Neutrophil (primary cell): Measurements from ENCODE around the gene CTAGE9.
"Not testable (repeated sequence)": the region's sequence is repeated elsewhere in the genome, so short reads cannot be mapped to it uniquely, and the experiment has no call there.

Experiments used
- H3K27ac ChIP-seq: fragments of 200-600 bp; sonication (generic); 2 replicates; pipeline ENCODE4 v1.5.1; 2016; ENCODE audit warnings: mild to moderate bottlenecking, moderate library complexity
- H3K27me3 ChIP-seq: fragments of 200-600 bp; sonication (generic); 2 replicates; pipeline ENCODE4 v1.6.0; 2016; ENCODE audit warnings: mild to moderate bottlenecking
- H3K36me3 ChIP-seq: fragments of 200-600 bp; sonication (generic); 2 replicates; pipeline ENCODE4 v1.5.1; 2017
- H3K4me1 ChIP-seq, 2 experiments: fragments of 200-600 bp in 1 of 2; sonication (generic) in 1 of 2; 1 replicate in 1 of 2; 2 replicates in 1 of 2; pipeline versions ENCODE4 v1.5.1 to v1.6.1; 2013 to 2016; ENCODE audit warnings: low read depth in 1 of 2, low read length in 1 of 2, mild to moderate bottlenecking in 1 of 2, moderate library complexity in 1 of 2; ENCODE audit not compliant: control insufficient read depth in 1 of 2, insufficient read depth in 1 of 2
- H3K4me3 ChIP-seq, 2 experiments: fragments of 200-600 bp in 1 of 2; sonication (generic) in 1 of 2; 1 replicate in 1 of 2; 2 replicates in 1 of 2; pipeline ENCODE4 v1.5.1; 2013 to 2016; ENCODE audit warnings: low read depth in 1 of 2, low read length in 1 of 2, mild to moderate bottlenecking in 1 of 2, moderate library complexity in 1 of 2
- H3K9me3 ChIP-seq: fragments of 200-600 bp; sonication (generic); 2 replicates; pipeline ENCODE4 v1.5.1; 2016
- CTCF ChIP-seq: fragments of 200-600 bp; sonication (generic); IDR thresholded peaks from 2 replicates; pipeline ENCODE4 v1.5.1; 2016; ENCODE audit warnings: antibody characterized with exemption

CTAGE9 gene, protein sequence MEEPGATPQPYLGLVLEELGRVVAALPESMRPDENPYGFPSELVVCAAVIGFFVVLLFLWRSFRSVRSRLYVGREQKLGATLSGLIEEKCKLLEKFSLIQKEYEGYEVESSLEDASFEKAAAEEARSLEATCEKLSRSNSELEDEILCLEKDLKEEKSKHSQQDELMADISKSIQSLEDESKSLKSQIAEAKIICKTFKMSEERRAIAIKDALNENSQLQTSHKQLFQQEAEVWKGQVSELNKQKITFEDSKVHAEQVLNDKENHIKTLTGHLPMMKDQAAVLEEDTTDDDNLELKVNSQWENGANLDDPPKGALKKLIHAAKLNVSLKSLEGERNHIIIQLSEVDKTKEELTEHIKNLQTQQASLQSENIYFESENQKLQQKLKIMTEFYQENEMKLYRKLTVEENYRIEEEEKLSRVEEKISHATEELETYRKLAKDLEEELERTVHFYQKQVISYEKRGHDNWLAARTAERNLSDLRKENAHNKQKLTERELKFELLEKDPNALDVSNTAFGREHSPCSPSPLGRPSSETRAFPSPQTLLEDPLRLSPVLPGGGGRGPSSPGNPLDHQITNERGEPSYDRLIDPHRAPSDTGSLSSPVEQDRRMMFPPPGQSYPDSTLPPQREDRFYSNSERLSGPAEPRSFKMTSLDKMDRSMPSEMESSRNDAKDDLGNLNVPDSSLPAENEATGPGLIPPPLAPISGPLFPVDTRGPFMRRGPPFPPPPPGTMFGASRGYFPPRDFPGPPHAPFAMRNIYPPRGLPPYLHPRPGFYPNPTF

GRCh38 chr6:131710917-131711316, at the start of gene CTAGE9:
CTAGE9 (minus strand) TSS chr6:131711017; CDS start chr6:131711017, 0 bp downstream.
- H3K36me3 ChIP-seq, H3K27ac ChIP-seq, H3K4me1 ChIP-seq, H3K9me3 ChIP-seq, H3K27me3 ChIP-seq, H3K4me3 ChIP-seq: not testable (repeated sequence)

DNA sequence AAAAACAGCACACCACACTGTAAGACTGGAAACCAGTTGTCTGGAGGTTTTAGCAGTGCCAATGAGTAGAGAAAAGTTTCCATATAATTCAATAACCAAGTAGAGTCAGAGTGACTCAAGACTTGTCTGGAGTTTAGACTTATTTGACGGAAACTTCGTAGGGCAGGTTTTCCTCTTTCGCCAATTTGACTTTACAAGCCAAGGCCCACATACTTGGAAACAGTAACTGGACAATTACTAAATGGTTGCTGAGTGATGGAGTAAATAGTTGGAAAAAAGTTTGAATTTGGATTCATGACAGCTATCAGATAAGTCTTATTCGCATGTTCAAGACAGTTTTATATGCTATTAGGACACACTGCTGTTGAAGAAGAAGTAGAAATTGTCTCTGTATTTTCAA, 48.1 kb upstream of the CTAGE9 start:
- H3K36me3 ChIP-seq: no peaks in the 10 kb centered on the region
- H3K4me3 ChIP-seq: no peak overlapping the region
- H3K27ac ChIP-seq: no peak overlapping the region
- H3K4me1 ChIP-seq: no peaks in the 10 kb centered on the region
- no peaks in the 10 kb centered on the region for H3K27me3 ChIP-seq
- H3K9me3 ChIP-seq: no peaks in the 10 kb centered on the region
- TF ChIP-seq CTCF: no peak

GRCh38 chr6:131756039-131756438, 45.2 kb upstream of the CTAGE9 start:
- Histone ChIP-seq H3K27me3 (no peaks in the 10 kb centered on the region), H3K36me3 (no peaks in the 10 kb centered on the region), H3K4me3 (no peak overlapping the region), H3K9me3 (no peaks in the 10 kb centered on the region), H3K27ac (no peak overlapping the region), H3K4me1 (no peaks in the 10 kb centered on the region)
- no peak for TF ChIP-seq CTCF

- H3K27me3 ChIP-seq: no peaks in the 10 kb centered on the region
- no peak overlapping the region for H3K4me3 ChIP-seq
- TF ChIP-seq CTCF: no peak
- H3K27ac ChIP-seq: no peak overlapping the region
- no peaks in the 10 kb centered on the region for H3K9me3 ChIP-seq
- H3K4me1 ChIP-seq: no peaks in the 10 kb centered on the region
- no peaks in the 10 kb centered on the region for H3K36me3 ChIP-seq
These were observed 44.8 kb upstream of the CTAGE9 start for GRCh38 chr6:131755597-131755996.

- no peaks in the 10 kb centered on the region for H3K36me3 ChIP-seq
- H3K9me3 ChIP-seq: no peaks in the 10 kb centered on the region
- no peaks in the 10 kb centered on the region for H3K4me1 ChIP-seq
- TF ChIP-seq CTCF: no peak
- no peaks in the 10 kb centered on the region for H3K27me3 ChIP-seq
- no peak overlapping the region for H3K27ac ChIP-seq
- H3K4me3 ChIP-seq: no peak overlapping the region
These were observed 44.1 kb upstream of the CTAGE9 start for GRCh38 chr6:131754715-131755567.
